HG03135 (cell line): ENCODE measurements around the gene UNC13B.

Experiments used
- ATAC-seq: cut with Tn5 transposase; IDR thresholded peaks from one replicate; pipeline ENCODE4 v1.9.1; 2021; ENCODE audit warnings: mild to moderate bottlenecking, moderate library complexity; ENCODE audit not compliant: unreplicated experiment

The UNC13B gene

GRCh38 chr9:35415402-35416097 is 253.7 kb downstream of the UNC13B start:
- ATAC-seq, result no peak

DNA sequence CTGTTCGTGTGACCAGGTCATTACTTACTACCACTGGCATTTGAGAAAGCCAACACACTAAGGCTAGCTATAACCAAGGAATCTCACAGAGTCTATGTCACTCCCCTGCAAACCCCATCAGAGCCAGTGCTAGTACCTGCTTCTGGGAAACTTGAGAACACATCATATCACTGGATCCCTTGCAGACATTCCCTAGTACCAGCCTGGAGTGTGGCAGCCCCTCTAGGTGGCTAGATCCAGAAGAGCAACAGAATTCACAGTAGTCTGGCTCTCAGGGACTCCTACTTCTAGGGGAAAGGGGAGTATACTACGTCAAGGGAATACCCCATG is 254.3 kb downstream of the UNC13B start:
- no peak for ATAC-seq

- no peak for ATAC-seq
These were observed 260.5 kb downstream of the UNC13B start for GRCh38 chr9:35422346-35422745.

- ATAC-seq, result no peak
These were observed 260.9 kb downstream of the UNC13B start for GRCh38 chr9:35422753-35423152.

GRCh38 chr9:35423499-35423898 is 261.7 kb downstream of the UNC13B start:
- ATAC-seq, result no peak

DNA sequence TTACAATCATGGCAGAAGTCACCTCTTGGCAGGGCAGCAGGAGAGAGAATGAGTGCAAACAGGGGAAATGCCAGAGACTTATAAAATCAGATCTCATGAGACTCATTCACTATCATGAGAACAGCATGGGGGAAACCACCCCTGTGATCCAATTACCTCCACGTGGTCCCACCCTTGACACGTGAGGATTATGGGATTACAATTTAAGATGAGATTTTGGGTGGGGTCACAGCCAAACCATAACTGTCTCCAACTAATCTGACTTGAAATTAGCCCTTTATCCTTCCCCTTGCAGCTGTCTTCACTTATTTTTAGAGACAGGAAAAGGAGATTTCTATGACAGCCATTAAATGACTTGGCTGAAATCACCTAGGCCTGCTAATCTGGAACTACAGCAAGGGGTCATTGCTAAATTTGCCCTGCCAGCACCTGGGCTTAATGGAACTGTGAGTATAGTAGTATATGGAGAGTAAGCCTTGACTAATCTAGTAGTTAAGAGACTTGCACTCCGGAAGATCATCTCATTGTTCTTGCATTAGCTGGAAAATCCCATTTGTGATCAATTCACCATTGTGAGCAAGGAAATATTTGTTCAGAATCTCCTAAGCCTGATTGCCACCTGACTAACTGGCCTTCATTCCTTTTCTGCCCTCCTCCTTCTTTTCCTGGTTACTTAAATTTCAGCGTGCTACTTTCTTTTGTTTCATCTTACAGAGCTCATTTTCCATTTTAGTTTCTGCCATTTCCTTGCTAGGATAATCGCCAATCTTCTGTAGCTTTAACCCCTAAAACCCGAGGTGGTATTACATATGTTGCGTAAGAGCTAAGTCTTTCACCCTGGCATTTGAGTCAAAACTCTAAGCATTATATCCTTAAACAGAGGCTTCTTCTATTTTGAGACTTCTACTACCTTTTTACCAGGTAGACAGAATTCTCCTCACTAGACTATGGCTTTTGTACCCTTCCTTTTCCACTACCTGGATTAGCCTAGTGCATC is 262.8 kb downstream of the UNC13B start:
- ATAC-seq, result no peak

DNA sequence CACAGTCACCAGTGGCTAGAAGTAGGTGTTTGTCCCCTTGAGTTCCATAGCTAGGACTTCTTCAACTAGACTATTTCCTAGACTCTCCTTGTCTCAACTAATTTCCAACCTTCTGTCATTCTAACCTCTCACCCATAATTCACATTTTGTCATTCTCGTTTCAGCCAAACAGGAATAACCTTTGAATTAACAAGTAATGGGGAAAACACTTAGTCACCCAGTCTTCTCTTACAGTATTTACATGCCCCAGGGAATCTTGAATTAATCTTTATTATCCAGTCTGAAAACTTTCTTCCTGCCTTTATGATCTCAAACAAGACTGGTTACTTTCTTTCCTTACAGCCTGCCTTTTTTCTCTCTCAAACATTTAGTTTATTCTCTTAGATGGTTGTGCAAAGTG is 264.8 kb downstream of the UNC13B start:
- no peak for ATAC-seq

DNA sequence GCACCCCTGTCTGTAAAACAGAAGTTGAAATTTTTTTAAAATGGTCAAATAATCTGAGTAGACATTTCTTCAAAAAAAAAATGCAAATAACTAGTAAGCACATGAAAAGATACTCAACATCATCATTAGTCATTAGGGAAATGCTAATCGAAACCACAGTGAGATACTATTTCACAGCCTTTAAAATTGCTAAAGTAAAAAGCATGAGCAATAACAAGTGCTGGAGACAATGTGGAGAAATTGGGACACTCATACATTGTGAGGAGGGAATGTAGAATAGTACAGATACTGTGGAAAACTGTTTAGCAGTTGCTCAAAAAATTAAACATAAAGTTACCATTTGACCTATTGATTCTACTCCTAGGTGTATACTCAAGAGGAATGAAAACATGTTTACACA is 269.7 kb downstream of the UNC13B start:
- ATAC-seq, result no peak

- no peak for ATAC-seq
These were observed 270.3 kb downstream of the UNC13B start for GRCh38 chr9:35432076-35432475.

DNA sequence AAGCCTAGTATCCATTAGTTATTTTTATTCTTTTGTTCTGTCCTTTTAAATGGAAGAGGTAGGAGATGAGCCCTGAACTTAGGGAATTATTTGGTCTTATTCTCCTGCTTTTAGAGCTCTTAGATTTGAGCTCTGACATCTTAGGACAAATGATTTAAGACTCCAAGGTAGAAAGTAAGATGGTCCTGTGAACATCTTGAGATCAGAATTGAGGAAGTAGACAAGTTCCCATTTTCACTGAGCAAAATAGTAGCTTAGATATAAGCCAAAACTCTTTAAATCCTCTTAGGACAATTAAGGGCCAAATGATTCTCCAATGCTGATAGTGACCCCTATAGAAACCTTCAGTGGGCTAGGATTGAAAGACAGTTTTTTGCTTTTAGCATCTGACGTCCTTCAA is 275.1 kb downstream of the UNC13B start:
- no peak for ATAC-seq

DNA sequence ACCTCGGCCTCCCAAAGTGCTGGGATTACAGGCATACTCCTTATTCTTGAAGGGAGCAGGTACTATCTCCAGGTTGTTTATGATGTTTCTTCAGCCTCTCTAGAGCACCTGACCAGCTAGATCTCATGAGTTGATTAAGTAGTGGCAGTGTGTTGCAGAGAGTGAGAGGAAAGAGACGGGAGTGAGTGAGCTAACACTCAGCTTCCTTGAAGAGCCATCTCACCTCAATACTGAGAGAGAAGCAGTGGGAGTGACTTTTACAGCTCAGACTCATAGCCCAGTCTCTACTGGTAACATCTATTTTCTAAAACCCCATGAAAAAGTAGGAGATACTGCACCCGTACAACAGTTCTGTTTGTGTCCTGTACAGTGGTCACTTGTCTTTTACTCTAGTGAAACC is 284.2 kb downstream of the UNC13B start:
- ATAC-seq, result no peak

DNA sequence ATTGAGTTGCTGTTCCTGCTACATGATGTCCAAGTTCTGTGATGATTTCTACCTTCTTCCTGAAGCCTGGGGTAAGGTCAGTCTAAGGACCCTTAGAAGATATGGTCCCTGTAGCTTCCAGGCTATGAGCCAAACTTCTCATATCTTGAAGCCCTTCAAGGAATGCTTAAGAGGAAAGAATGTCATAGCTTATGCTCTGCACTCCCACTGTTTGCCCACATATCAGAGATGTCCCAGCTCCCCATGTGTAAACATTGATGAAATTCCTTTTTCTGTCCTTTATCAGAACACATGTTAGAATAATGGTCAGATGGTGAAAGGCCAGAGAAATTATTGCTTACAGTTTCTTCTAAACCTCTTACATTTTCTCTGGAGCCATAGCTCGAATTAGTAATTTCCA is 286.7 kb downstream of the UNC13B start:
- ATAC-seq, result no peak

DNA sequence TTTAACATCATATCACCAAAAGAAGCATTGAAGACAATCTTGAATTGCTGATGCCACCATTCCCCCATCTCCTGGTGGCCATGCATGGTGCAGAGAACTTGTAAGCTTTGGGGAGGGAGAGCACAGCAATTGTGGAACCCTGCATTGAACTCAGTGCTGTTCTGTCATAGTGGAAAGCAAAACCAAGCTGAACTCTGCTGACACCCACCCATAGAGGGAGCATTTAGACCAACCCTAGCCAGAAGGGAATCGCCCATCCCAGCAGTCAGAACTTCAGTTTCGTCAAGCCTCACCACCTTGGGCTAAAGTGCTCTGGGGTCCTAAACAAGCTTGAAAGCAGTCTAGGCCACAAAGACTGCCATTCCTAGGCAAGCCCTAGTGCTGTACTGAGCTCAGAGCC is 290.7 kb downstream of the UNC13B start:
- ATAC-seq, result no peak

DNA sequence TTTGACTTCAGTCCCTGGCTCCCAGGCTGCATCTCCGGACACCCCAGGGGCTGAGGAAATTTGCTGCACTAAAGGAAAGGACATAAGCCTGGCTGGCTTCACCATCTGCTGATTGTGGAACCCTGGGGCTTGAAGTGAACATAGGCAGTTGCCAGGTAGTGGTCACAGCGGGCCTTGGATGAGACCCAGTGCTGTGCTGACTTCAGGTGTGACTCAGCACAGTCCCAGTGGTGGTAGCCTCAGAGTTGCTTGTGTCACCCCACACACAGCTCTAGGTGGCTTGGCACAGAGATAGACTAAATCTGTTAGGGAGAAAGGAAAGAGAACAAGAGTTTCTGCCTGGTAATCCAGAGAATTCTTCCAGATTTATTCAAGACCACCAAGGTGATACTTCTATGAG is 292.0 kb downstream of the UNC13B start:
- ATAC-seq, result no peak
